Osteocyte (in vitro differentiated cells): ENCODE measurements around the gene TMEM181. TPM values are rescaled to one million over a fixed set of nuclear protein-coding genes. Genes with fewer than 3 reads are reported as not detected.

Source experiments
- DNase-seq: peaks from one replicate; pipeline ENCODE4 v3.0.0; 2021; ENCODE audit warnings: mixed read lengths; ENCODE audit not compliant: unreplicated experiment; ENCODE audit errors: extremely low spot score
- H3K27ac Mint-ChIP-seq: one replicate; pipeline ENCODE4 v1.8.0; 2021; ENCODE audit warnings: mild to moderate bottlenecking, mixed read lengths; ENCODE audit not compliant: unreplicated experiment
- H3K27me3 Mint-ChIP-seq: one replicate; pipeline ENCODE4 v1.8.0; 2021; ENCODE audit warnings: mixed read lengths; ENCODE audit not compliant: unreplicated experiment
- H3K36me3 Mint-ChIP-seq: one replicate; pipeline ENCODE4 v1.8.0; 2021; ENCODE audit warnings: mixed read lengths; ENCODE audit not compliant: unreplicated experiment
- H3K4me1 Mint-ChIP-seq: one replicate; pipeline ENCODE4 v1.8.0; 2021; ENCODE audit warnings: mixed read lengths; ENCODE audit not compliant: unreplicated experiment
- H3K4me3 Mint-ChIP-seq: one replicate; pipeline ENCODE4 v1.8.0; 2021; ENCODE audit warnings: mild to moderate bottlenecking, moderate library complexity, mixed read lengths; ENCODE audit not compliant: unreplicated experiment
- H3K9me3 Mint-ChIP-seq: one replicate; pipeline ENCODE4 v1.8.0; 2021; ENCODE audit warnings: mixed read lengths; ENCODE audit not compliant: unreplicated experiment
- total RNA-seq: library from RNA; stranded (reverse); gene quantifications from 2 replicates; pipeline ENCODE4 v1.2.1, GENCODE V29; 2021
- TF ChIP-seq, protein P1 (sequence below): fragments of 200-600 bp; sonication (generic); IDR thresholded peaks from 2 replicates; pipeline ENCODE4 v1.5.0; 2021; ENCODE audit warnings: antibody characterized with exemption, mild to moderate bottlenecking, moderate library complexity

Gene TMEM181
- total RNA-seq, 1 donor from 2014 or later, result 33.5 TPM

DNA sequence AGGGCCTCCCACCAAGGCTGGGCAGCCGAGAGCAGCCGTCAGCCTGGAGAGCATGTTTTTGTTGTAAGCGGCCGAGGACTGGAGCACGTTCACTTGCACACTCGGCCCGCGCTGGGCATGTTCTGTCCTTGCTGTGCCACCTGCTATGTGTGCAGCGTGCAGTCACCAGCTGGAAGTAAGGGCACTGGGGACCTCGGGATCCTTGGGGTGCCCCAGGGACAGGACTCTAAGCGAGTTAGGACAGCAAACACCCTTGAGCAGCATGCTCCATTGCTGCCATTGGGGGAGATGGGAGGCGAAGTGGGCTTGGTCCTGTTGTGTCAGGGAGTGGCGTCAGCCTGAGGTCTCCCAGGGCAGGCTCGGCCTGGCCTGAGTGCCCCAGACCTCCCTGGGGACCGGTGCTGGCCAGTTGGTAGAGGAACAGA, 66.0 kb downstream of the TMEM181 start:
- H3K4me3 Mint-ChIP-seq, result no peak overlapping the region
- peak; percentile 53 for DNase-seq
- H3K27ac Mint-ChIP-seq, result no peak overlapping the region
- no peaks in the 10 kb centered on the region for H3K27me3 Mint-ChIP-seq
- H3K4me1 Mint-ChIP-seq, result no peaks in the 10 kb centered on the region
- H3K36me3 Mint-ChIP-seq, result peaks cover 35% of the 10 kb centered on the region
- TF ChIP-seq, protein P1, sequence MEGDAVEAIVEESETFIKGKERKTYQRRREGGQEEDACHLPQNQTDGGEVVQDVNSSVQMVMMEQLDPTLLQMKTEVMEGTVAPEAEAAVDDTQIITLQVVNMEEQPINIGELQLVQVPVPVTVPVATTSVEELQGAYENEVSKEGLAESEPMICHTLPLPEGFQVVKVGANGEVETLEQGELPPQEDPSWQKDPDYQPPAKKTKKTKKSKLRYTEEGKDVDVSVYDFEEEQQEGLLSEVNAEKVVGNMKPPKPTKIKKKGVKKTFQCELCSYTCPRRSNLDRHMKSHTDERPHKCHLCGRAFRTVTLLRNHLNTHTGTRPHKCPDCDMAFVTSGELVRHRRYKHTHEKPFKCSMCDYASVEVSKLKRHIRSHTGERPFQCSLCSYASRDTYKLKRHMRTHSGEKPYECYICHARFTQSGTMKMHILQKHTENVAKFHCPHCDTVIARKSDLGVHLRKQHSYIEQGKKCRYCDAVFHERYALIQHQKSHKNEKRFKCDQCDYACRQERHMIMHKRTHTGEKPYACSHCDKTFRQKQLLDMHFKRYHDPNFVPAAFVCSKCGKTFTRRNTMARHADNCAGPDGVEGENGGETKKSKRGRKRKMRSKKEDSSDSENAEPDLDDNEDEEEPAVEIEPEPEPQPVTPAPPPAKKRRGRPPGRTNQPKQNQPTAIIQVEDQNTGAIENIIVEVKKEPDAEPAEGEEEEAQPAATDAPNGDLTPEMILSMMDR, result no peak
- H3K9me3 Mint-ChIP-seq, result no peaks in the 10 kb centered on the region

DNA sequence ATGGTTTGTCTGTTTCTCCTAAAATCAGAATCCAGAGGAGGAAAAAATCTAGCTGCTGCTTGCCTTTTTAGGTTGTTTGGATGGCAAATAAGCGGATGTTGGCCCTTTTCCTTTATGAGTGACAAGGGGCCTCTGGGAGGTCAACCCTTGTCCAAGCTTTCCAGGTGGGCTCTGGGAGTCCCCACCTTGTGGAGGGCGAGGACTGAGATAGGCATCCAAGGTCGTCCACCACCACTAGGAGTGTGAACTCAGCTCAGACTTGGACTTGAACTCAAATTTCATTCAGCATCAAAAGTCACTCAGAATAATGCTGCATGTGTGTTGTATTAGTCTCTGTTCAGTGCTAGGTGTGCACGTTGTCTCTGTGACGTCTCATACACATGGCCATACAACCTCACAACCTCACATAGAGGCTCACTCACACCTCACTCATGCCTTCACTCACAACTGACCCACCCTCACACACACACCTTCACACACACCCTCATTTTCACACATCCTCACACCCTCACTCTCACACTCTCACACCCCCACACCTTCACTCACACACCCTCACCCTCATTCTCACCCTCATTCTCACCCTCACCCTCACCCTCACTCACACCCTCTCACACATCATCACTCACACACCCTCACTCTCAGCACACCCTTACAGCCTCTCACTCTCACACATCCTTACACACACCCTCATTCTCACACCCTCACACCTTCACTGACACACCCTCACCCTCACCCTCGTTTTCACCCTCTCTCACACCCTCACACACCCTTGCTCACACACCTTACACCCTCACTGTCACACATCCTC, 66.7 kb downstream of the TMEM181 start:
- peak overlapping the region; percentile 48 for H3K27ac Mint-ChIP-seq
- H3K27me3 Mint-ChIP-seq, result no peaks in the 10 kb centered on the region
- H3K36me3 Mint-ChIP-seq, result peaks cover 41% of the 10 kb centered on the region
- H3K9me3 Mint-ChIP-seq, result no peaks in the 10 kb centered on the region
- TF ChIP-seq, protein P1, result no peak
- peaks cover 3% of the 10 kb centered on the region for H3K4me1 Mint-ChIP-seq
- no peak overlapping the region for H3K4me3 Mint-ChIP-seq
- DNase-seq, result peak; percentile 34

DNA sequence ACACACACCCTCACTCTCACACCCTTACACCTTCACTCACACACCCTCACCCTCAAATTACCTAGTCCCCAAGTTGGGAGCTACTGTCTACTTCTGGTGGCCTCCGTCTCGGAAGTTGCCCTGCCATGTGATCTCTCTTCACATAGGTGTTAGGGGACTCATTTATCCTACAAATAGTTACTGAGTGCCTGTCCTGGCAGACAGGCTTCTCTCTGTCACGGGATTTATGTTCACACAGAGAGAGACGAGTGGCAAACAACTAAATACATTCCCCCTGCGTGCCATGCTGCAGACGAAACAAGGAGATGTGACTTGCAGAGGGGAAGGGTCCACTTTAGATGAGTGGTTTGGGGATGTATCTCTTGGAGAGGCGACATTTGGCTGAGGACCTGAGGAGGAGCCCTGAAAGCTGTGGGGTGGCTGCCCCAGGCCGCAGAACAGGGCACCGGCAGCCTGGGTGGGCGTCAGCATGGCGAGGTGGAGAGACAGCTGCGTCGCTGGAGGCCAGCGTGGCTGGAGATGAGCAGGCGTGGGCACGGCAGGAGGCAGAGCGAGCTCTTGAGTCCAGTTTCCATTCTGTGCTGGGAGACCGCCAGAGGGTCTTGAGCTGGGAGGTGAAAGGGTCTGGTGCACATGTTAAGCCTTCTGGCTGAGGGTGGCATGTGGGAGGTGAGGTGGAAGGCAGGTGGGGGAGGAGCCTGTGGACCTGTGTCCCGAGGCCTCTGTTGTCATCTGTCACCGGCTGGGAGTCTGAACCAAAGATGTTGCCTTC, 67.5 kb downstream of the TMEM181 start:
- no peak overlapping the region for H3K4me3 Mint-ChIP-seq
- no peaks in the 10 kb centered on the region for H3K9me3 Mint-ChIP-seq
- H3K27ac Mint-ChIP-seq, result peak overlapping the region; percentile 48
- peak; percentile 74 for DNase-seq
- TF ChIP-seq, protein P1, result no peak
- peaks cover 6% of the 10 kb centered on the region for H3K4me1 Mint-ChIP-seq
- peaks cover 45% of the 10 kb centered on the region for H3K36me3 Mint-ChIP-seq
- no peaks in the 10 kb centered on the region for H3K27me3 Mint-ChIP-seq

DNA sequence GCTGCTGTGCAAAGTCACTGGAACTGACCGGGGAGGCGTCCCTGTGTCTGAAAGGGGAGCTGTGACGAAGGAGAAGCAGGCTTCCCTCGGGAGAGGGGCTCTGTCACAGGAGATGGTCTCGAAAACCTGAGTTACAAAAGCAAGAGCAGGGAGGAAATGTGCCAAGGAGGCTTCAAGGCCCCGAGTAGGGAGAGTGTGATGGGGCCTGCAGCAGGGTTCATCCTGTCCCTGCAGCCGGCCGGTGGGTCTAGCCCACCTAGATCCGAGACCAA, 68.0 kb downstream of the TMEM181 start:
- no peaks in the 10 kb centered on the region for H3K27me3 Mint-ChIP-seq
- TF ChIP-seq, protein P1, result no peak
- no peak overlapping the region for H3K4me3 Mint-ChIP-seq
- no peaks in the 10 kb centered on the region for H3K9me3 Mint-ChIP-seq
- no peak overlapping the region for H3K27ac Mint-ChIP-seq
- DNase-seq, result peak; percentile 72
- peaks cover 7% of the 10 kb centered on the region for H3K4me1 Mint-ChIP-seq
- peaks cover 45% of the 10 kb centered on the region for H3K36me3 Mint-ChIP-seq

GRCh38 chr6:158628542-158628941, 68.7 kb downstream of the TMEM181 start:
- H3K27me3 Mint-ChIP-seq, result no peaks in the 10 kb centered on the region
- peaks cover 49% of the 10 kb centered on the region for H3K36me3 Mint-ChIP-seq
- no peaks in the 10 kb centered on the region for H3K9me3 Mint-ChIP-seq
- TF ChIP-seq, protein P1, result no peak
- H3K4me3 Mint-ChIP-seq, result no peak overlapping the region
- DNase-seq, result peak; percentile 80
- H3K27ac Mint-ChIP-seq, result no peak overlapping the region
- peaks cover 7% of the 10 kb centered on the region for H3K4me1 Mint-ChIP-seq
